Heart right ventricle (tissue), 16 donors: ENCODE data around the gene CYS1. TPM values are rescaled to one million over a fixed set of nuclear protein-coding genes. Genes with fewer than 3 reads are reported as not detected.
A peak's percentile ranks its signal among the peaks of the same experiment; 100 is the strongest.

ENCODE experiments used
- ATAC-seq, 8 donors: fragments of 200-7000 bp; cut with Tn5 transposase; one replicate each; pipeline ENCODE4 v1.9.1; 2020; ENCODE audit warnings: mild to moderate bottlenecking in 8 of 8, moderate library complexity in 8 of 8, moderate number of reproducible peaks in 1 of 8
- DNase-seq, 2 donors: peaks; one replicate each; pipeline ENCODE4 v3.0.0-alpha.2; 2020
- H3K27ac ChIP-seq, 10 donors: fragments of 200-600 bp; sonication (generic) in 2 of 10; one replicate each; pipeline versions ENCODE4 v1.5.0 to v1.8.0; 2020 to 2022; ENCODE audit warnings: mild to moderate bottlenecking in 3 of 10
- H3K27me3 ChIP-seq, 7 donors: fragments of 200-600 bp; one replicate each; pipeline ENCODE4 v1.8.0; 2021 to 2022; ENCODE audit warnings: mild to moderate bottlenecking in 2 of 7
- H3K36me3 ChIP-seq, 9 donors: fragments of 200-600 bp; sonication (generic) in 1 of 9; one replicate each; pipeline versions ENCODE4 v1.5.0 to v1.8.0; 2020 to 2022; ENCODE audit warnings: mild to moderate bottlenecking in 2 of 9
- H3K4me1 ChIP-seq, 9 donors: fragments of 200-600 bp; sonication (generic) in 1 of 9; one replicate each; pipeline versions ENCODE4 v1.5.0 to v1.8.0; 2020 to 2022; ENCODE audit warnings: mild to moderate bottlenecking in 4 of 9
- H3K4me3 ChIP-seq, 10 donors: fragments of 200-600 bp; sonication (generic) in 2 of 10; one replicate each; pipeline versions ENCODE4 v1.5.0 to v1.8.0; 2020 to 2022; ENCODE audit warnings: mild to moderate bottlenecking in 7 of 10, moderate library complexity in 2 of 10
- H3K9me3 ChIP-seq, 11 donors: fragments of 200-600 bp in 10 of 11; sonication (generic) in 2 of 11; one replicate each; pipeline versions ENCODE4 v1.5.0 to v1.8.0; 2013 to 2022; ENCODE audit warnings: mild to moderate bottlenecking in 2 of 11, control low read depth in 1 of 11, moderate library complexity in 1 of 11
- CTCF ChIP-seq, 9 donors: fragments of 200-600 bp; sonication (generic) in 2 of 9; IDR thresholded peaks; one replicate each; pipeline versions ENCODE4 v1.5.0 to v1.8.0; 2021 to 2022; ENCODE audit warnings: antibody characterized with exemption in 9 of 9, mild to moderate bottlenecking in 5 of 9, moderate library complexity in 1 of 9
- WGBS, 2 donors: extraction: QIAGEN DNeasy Blood & Tissue Kit; methylation state at CpG; one replicate each; pipeline ENCODE4 v1.1.7; 2013; ENCODE audit warnings: inconsistent platforms in 1 of 2; 5-methylcytosine and 5-hydroxymethylcytosine counted together
- intact Hi-C, 10 donors: fragments of 100-400 bp; cut with DNase I; formaldehyde crosslinking; loops; one replicate each; pipeline versions ENCODE4 v1.11.1 to v1.14.2; 2022
- polyA plus RNA-seq, 2 donors: library from polyadenylated mRNA; stranded (reverse); fragments of 200-250 nt; gene quantifications; one replicate each; pipeline ENCODE4 v1.2.3, GENCODE V29; 2013
- total RNA-seq, 10 donors: library from RNA; stranded (reverse); fragmentation: NEBNext Ultra II Directional in 3 of 10; extraction: Animal tissue kit (Norgen Biotek cat#: 25700) in 3 of 10; gene quantifications; one replicate each; pipeline versions ENCODE4 v1.2.1 to v1.2.4, GENCODE V29; 2021 to 2023
- donor health status: Arrhythmogenic right ventricular cardiomyopathy.
- donor health status: ischemic (EF 13 %, LVEDD 7.1; RV severe dilation, severe dysfunction).
- donor health status: healthy with polysubstance abuse.
- donor health status: DM: no; HTN: yes; CAD: no.
- donor health status: DM: no; HTN: no; CAD: no.
- donor health status: ischemic (EF 25% LVEDD 6.9; RV normal size, moderate dysfunction).
- donor health status: ischemic (EF 25% LVEDD 5.7; RV mildly dilated, moderate dysfunction).
- donor health status: healthy.
- donor health status: DM: yes; HTN: yes; CAD: no.
- donor health status: Ischemic cardiomyopathy.
- donor health status: ischemic (EF 35%, LVEDD 5.7; RV mildly dilated, moderate dysfunction).
- donor health status: nonischemic (EF 11% LVEDD 7.7; RV severe dilation, severe dysfunction).
- donor health status: DM: yes; HTN: yes; CAD: no.
- donor health status: PGD.
- donor health status: ischemic (EF 29% LVEDD 5.4; RV normal size, mild dysfunction).
- donor health status: nonischemic (EF 23%, LVEDD 6.1; RV moderate dilation, normal function).

CYS1 gene
- total and polyA plus RNA-seq, 12 donors: 0.38 to 7.2 (median 2.8) TPM

GRCh38 chr2:10030311-10030736, 49.9 kb downstream of the CYS1 start:
- DNase-seq (no peak), ATAC-seq (peak in 1 of 8 donors; percentile 6)
- H3K4me3 ChIP-seq: no peak overlapping the region
- H3K27ac ChIP-seq: peak overlapping the region in 9 of 10 donors; percentile 65 to 91 (median 83)
- TF ChIP-seq CTCF (IDR thresholded peaks at IDR 0.05): no peak
- intact Hi-C loops: no loop called here
- no peaks in the 10 kb centered on the region for H3K9me3 ChIP-seq
- no peaks in the 10 kb centered on the region for H3K36me3 ChIP-seq
- H3K27me3 ChIP-seq: no peaks in the 10 kb centered on the region
- WGBS, 2 donors: 49 to 61% methylated on average over 9 of the region's 9 CpGs
- H3K4me1 ChIP-seq: peaks cover 14 to 55% (median 43%) of the 10 kb centered on the region in 9 donors

- no peaks in the 10 kb centered on the region for H3K27me3 ChIP-seq
- H3K36me3 ChIP-seq: no peaks in the 10 kb centered on the region
- H3K27ac ChIP-seq: peak overlapping the region; percentile 65 to 91 (median 83)
- H3K4me3 ChIP-seq: peak overlapping the region in 5 of 10 donors; percentile 14 to 45 (median 25)
- no peak for DNase-seq
- ATAC-seq: no peak
- no peaks in the 10 kb centered on the region for H3K9me3 ChIP-seq
- TF ChIP-seq CTCF (IDR thresholded peaks at IDR 0.05): no peak
- 75 to 79% methylated on average over 7 of the region's 7 CpGs for WGBS, 2 donors
- intact Hi-C loops: loop anchor here in 1 of 10 donors (5.0 kb wide), 1 partner anchor 43 kb away; no protein-coding TSS in a partner anchor
- peaks cover 14 to 50% (median 39%) of the 10 kb centered on the region in 9 donors for H3K4me1 ChIP-seq
Measured at GRCh38 chr2:10029875-10030223, 50.4 kb downstream of the CYS1 start.

- Histone ChIP-seq H3K4me1 (peaks cover 14 to 44% (median 34%) of the 10 kb centered on the region in 9 donors), H3K4me3 (peak overlapping the region in 6 of 10 donors; percentile 10 to 45 (median 24)), H3K9me3 (no peaks in the 10 kb centered on the region), H3K27me3 (no peaks in the 10 kb centered on the region), H3K27ac (peak overlapping the region; percentile 65 to 91 (median 83)), H3K36me3 (no peaks in the 10 kb centered on the region)
- intact Hi-C loops: loop anchor here in 1 of 10 donors (5.0 kb wide), 1 partner anchor 42 kb away; no protein-coding TSS in a partner anchor
- DNase-seq: peak; percentile 73 to 84
- peak in 3 of 9 donors; percentile 21 to 30 (median 29) for TF ChIP-seq CTCF (IDR thresholded peaks at IDR 0.05)
- WGBS, 2 donors: 43 to 47% methylated on average over 26 of the region's 26 CpGs
- ATAC-seq: peak; percentile 81 to 92 (median 88)
Measured at GRCh38 chr2:10028988-10029874, 51.0 kb downstream of the CYS1 start.

- H3K27ac ChIP-seq: peak overlapping the region; percentile 32 to 91 (median 83)
- 80 to 82% methylated on average over 16 of the region's 16 CpGs for WGBS, 2 donors
- peak in 6 of 8 donors; percentile 1 to 22 (median 16) for ATAC-seq
Measured at GRCh38 chr2:10028407-10028987, 51.7 kb downstream of the CYS1 start.

More at GRCh38 chr2:10028407-10028987, 51.7 kb downstream of the CYS1 start:
- H3K4me3 ChIP-seq: peak overlapping the region in 2 of 10 donors; percentile 25 to 45
- no peaks in the 10 kb centered on the region for H3K27me3 ChIP-seq
- TF ChIP-seq CTCF (IDR thresholded peaks at IDR 0.05): peak in 4 of 9 donors; percentile 15 to 32 (median 18)
- DNase-seq: no peak
- intact Hi-C loops: loop anchor here in 1 of 10 donors (5.0 kb wide), 1 partner anchor 41 kb away; no protein-coding TSS in a partner anchor
- peaks cover 14 to 43% (median 34%) of the 10 kb centered on the region in 9 donors for H3K4me1 ChIP-seq
- H3K9me3 ChIP-seq: no peaks in the 10 kb centered on the region
- no peaks in the 10 kb centered on the region for H3K36me3 ChIP-seq
